GM21717 (cell line): Measurements from ENCODE around the gene KCND3.
"Not testable (repeated sequence)": the region's sequence is repeated elsewhere in the genome, so short reads cannot be mapped to it uniquely, and the experiment has no call there.

Experiments used
- ATAC-seq: cut with Tn5 transposase; IDR thresholded peaks from one replicate; pipeline ENCODE4 v1.9.1; 2021; ENCODE audit warnings: mild to moderate bottlenecking, moderate library complexity; ENCODE audit not compliant: unreplicated experiment

The KCND3 gene

DNA sequence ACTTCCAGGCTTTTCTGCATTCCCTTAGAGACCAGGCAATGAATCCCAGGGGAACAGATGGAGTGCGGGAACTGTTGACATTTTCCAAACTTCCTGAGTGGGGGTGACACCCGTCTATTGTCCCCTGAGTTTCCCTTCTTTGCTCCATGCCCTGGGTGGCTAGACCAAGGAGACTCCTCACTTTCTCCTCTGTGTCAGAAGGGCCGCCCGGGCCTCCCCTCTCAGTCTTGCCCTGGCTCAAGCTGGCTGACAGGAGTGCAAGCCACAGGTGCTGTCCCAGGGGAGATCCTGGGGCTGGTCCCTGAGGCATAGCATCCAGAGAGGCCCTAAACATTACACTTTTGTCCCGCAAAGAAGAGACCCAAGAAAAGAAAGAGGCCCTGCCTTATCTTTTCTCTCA, 170.9 kb downstream of the KCND3 start:
- ATAC-seq, result no peak

DNA sequence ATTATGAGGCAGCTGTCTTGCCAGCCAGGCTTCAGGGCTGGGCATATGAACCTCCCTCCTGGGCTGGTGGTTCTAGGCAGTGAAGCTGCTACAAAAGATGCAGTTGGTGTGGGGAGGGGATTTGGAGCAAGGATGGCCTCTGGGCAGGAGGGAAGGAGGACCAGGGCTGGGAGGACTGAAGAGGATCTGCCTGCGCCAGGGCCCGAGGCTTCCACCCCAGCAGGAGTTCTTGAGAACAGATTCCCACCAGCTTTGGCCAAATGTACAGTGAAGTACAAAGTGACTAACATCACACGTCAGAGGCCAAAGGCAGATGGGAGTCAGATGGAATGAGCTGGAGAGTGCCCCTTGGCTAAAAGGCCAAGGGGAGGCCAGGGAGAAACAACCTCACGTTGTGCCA, 171.4 kb downstream of the KCND3 start:
- no peak for ATAC-seq

DNA sequence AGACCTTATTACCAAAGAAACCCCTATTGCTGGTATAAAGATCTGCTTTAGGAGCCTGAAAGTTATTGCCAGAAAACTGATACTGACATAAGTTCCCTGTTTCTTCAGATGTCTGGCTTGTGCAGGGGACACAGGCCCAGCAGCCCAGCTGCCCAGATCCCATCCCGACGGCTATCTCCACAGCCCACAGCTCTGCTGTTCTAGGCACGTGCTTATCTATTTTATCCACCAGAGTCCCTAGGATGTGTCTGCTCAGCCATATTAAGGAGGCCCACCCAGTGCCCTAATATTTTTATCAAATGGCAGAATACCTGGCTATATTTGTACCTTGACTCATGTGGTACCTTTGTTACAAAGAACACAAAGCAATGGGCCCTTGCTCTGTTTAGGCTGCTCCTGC, 174.8 kb downstream of the KCND3 start:
- ATAC-seq, result no peak

DNA sequence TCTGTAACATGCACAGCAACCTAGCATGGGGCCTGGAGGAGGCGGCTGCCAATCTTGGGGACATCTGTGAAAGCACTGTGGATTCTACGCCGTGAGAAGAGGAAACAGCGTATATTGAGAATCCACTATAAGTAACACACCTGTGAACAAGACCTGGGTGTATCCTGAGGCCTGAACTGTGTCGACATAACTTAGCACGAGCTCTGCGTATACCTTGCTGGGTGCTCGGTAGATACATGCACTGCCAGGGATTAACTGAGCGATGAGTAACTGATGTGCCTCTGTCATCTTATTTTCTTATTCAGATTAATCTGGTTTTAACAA, 175.2 kb downstream of the KCND3 start:
- ATAC-seq, result no peak

DNA sequence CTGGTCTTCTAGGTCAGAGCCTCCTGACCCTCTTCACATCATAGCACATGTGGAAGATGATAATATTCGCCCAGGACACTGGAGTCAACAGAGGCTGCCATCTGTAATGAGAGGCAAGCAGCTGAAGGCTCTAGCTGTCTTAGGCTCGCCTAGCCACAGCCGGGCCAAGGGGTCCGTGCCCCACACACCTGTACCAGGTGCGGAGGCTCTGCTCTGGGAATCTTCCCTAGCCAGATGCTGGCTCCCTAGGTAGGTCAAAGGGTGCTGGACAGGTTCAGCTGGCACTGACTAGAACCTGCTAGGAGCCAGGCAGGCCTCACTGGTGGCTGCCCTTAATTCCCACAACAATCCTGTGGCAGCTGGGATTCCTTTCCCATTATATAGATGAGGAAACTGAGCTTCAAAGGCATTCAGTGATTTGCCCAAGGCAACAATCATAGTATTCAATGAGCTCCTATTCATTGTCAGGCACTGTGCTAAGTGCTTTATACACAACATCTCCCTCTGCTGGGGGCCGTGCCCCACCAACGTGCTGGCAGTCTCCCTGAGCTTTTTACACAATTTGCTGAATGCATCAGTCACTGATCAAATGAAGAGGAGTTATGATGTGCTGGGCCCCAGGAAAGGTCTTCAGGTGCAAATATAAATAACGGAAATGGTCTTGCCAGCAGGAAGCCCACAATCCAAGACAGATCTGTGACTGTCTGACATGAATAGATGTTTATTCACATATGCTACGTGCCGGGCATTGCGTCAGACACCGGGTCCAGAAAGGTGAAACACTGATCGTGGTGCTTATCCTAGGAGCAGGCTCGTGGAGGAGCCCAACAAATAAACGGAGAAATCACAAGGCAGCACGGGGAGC, 175.8 kb downstream of the KCND3 start:
- ATAC-seq, result no peak

DNA sequence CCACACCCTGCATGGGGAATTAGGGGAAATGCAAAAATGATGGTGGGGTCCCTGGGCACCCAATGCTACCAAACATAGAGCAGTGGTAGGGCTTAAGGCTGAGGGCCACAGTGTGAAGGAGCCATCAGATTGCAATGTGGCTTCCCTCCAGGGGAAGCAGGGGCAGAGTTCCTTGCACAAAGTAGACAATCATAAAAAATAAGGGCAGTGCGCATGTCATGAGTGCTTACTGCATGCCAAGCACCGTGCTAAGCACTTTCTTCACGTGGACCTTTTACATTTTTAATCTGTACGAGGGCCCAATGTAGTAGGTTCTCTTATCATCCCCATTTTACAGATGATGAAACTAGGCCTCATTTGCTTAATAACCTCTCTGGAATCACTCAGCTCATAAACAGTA, 177.2 kb downstream of the KCND3 start:
- no peak for ATAC-seq

DNA sequence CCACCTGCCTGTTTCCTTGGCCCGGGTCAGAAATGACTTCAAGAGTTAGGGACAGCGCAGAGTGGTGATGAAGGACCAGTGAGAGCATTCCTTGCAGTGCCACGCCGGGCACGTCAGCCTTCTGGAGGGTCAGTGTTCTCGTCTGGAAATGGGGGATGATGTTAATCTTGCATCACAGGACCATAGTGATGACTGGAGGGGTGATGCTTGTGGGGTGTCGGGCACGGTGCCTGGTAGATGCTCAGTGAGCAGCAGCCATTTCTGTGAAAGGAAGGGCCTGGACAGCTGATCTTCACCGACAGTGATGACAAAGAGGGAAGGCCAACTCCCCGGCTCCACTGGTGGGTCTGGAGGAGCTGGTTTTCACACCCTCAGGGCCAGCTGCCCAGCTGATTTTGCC, 177.6 kb downstream of the KCND3 start:
- no peak for ATAC-seq

DNA sequence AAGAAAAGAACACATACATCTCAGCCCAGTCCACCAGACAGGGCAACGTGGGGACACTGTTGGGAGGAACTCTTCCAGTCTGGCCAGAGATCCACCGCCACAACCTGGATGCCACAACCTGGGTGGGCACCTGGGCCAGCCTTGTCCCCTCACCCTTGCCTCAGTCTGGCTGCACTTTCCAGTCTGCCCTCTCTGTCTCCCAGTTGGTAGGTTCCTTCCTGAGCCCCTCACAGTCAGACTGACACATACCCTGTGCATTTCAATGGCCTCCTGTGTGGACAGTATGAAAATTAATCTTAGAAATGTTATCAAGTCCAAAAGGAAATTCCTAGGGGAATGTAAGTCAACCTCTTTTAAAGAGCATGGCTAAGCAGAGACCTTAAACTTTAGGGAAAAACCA, 184.2 kb downstream of the KCND3 start:
- no peak for ATAC-seq

DNA sequence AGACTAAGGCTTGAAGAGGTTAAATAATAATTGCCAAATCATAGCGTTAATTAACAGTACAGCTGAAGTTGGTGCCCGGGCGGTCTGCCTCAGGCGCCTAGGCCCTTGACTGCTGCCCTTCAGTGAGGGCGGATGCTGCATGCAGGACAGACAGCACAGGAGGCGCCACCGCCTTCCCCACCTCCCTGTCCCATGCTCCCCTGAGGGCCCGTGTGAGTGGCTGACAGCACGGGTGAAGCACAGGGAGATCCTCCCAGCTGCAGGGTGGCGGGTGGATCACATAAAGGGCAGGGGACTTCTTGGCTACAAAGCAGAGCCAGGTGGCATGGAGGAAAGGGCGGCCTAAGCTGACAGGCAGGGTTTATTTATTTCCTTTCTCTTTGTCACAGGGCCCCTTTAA, 184.7 kb downstream of the KCND3 start:
- no peak for ATAC-seq

DNA sequence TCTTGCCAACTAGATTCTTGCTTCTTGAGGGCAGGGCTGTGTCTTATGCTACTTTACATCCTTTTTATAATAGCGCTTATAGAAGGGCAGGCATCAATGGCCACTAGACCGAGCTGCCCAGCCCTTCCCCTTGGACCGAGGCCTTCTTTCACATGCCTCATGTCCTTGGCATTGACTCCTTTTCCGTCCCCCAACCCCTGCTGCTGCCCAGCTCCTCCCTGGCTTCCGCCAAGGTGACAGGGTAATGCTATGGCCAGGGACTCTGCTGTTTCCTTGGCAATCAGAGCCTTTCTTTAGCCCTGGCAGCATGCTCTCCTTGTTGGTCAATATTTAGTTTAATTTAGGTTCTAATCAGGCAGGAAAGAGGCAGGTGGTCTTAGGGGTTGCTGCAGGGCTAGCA, 185.5 kb downstream of the KCND3 start:
- no peak for ATAC-seq

DNA sequence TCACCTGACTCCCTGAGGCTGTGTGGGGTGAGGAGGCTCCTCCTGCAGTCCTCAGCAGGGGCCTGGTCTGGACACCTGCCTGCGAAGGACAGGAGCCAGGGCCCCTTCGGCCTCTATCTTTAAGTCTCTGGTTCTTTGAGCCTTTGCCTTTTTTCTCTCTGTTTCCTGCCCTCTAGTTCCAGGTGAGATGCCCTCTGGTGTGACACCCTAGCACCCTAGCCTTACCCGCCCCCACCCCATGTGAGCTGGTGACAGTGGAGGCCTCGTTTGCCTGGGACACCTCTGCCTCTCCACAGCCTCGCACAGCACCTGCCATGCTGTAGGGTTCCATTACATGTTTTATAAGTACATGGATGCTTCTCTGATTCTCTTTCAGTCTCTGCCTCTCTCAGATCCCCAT, 186.5 kb downstream of the KCND3 start:
- ATAC-seq, result no peak

DNA sequence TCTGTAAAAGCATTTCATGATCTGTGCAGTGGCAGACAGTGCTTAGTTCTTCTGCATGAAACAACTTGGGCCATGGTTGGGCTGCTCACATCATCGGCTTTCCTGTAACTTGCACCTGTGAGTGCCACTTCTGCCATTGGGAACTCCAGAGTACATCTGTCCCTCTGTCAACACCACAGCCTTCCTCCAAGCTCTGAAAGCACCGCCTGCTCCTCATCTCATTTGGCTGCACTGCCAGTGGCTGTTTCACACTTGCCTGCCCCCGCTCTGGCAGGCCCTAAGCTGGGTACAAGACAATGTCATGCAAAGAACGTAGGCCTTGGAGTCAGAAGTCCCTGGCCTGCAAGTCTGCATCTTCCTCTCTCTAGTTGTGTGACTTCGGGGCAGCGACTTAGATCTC, 187.4 kb downstream of the KCND3 start:
- ATAC-seq, result no peak

DNA sequence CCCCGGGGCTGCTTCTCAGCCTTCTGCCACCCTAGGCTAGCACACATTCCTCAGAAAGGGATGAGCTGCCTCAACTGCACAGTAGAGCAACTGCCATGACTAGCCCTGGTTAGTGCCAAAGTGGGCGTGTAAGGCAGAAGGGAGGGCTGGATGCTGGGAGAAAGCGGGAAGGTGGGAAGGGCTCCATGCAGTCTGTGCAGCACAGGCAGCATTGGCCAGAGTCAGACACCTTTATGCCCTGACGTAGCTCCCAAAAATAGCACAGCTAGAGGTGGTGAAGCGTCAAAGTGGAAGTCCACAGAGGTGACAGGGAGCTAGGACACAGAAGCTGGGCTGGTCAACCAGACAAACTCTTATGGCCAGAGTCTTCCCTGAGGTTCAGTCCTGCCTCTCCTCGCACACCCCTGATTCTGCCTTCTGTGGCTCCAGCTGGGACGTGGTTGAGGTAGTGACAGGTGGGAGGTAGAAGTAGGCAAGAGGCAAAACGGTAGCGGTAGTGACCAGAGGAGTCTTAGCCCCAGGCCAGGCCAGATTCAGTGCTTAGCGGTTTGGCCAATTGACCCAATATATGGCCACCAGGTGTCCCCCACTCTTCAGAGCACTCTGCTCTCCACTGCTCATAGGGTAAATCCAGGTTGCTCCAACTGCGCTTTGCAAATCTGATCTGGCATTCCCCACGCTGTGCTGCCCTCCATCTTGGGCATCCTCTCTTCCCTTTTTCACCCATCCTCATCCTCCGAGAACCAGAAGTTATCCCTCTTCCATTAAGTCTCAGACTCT, 188.2 kb downstream of the KCND3 start:
- no peak for ATAC-seq

DNA sequence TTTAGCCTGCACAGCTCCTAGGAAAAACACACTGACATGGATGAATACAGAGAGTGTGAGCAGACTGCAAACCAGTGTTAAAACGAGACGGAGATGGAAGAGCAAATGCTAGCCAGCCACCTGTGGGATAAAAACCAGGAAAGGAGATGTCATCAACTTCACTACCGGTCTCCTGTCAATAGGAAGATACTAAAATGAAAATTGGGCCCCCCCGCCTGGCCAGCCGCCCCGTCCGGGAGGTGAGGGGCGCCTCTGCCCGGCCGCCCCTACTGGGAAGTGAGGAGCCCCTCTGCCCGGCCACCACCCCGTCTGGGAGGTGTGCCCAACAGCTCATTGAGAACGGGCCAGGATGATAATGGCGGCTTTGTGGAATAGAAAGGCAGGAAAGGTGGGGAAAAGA, 189.7 kb downstream of the KCND3 start:
- ATAC-seq, result not testable (repeated sequence)

DNA sequence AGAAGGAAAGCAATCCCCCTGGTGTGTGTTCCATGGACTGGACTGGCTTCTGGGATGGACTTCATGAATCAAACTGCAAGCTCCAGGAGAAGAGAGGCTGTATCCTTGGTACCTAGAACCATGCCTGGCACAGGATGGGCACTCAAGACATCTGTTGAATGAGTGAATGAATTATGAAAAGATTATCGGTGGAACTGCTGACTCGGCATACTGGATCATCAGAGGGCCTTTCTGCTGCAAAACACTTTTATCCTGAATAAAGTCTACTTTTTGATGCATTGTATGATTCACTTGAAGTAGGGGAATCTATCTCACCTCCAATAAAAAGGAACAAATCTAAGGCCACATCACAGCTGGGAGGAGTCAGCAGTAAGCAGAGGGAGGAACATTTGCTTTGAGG, 190.9 kb downstream of the KCND3 start:
- ATAC-seq, result no peak

DNA sequence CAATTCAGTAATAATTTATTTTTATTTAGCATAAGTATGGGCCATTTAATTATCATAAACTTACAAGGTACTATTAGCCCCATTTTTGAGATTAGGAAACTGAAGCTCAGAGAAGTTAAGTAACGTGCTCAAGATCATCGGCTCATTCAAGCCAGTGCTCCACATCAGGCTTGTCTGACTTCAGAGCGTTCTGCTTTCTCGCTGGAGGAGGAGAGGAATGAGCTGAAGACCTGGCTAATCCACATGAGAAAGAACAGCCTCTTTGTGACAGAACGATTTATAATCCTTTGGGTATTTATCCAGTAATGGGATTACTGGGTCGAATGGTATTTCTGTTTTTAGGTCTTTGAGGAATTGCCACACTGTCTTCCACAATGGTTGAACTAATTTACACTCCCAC, 194.1 kb downstream of the KCND3 start:
- no peak for ATAC-seq

DNA sequence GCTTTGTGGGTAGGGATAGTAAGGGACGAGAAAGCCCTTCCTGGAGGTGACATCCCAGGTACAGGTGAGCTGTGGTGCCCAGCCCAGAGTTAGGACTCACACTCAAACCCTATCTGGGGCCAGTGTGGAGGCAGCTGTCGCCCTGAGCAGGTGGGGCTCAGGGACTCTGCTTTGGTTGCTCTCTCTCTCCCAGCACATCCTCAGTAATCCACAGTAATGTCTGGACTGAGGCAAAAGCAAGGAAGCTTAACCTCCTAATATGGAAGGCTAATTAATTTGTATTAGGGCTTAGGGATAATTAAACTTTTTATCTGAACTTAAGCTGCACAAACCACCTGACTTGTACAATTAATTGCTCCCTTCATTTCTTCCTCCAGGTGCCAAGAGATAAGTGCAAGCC, 195.5 kb downstream of the KCND3 start:
- no peak for ATAC-seq

DNA sequence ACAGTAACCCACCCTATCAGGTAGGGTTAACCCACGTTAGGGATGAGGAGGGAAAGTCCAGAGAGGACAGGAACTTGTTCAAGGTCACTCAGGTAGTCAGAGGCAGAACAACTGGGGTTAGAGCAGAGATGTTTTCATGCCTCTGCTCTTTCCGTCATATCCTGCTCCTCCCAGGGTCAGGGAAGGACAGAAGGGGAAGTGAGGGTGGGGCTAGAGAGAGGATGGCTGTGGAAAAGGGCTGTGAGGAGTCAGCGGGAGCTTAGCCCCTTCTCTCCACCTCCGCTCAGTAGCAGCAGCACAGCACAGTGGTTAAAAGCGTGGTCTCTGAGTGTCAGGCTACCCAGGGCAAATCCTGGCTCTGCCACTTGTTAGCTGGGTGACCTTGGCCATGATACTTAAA, 197.2 kb downstream of the KCND3 start:
- no peak for ATAC-seq

DNA sequence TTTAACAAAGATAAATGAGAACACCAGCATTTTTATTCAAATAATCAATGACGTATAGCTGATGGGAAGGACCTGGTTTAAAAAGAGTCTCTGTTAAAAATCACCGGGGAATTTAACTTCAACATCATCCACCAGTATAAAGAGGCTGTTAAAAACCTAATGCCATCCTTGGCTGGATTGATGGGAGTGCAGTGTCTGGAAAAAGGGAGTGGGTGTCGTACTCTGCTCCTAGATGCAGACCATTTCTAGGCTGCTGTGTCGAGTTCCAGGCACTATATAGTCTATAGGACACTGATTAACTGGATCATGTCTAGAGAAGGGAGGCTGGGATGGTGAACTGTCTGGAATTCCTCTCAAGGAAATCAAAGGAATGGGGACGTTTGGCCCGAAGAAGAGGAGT, 197.7 kb downstream of the KCND3 start:
- ATAC-seq, result no peak

DNA sequence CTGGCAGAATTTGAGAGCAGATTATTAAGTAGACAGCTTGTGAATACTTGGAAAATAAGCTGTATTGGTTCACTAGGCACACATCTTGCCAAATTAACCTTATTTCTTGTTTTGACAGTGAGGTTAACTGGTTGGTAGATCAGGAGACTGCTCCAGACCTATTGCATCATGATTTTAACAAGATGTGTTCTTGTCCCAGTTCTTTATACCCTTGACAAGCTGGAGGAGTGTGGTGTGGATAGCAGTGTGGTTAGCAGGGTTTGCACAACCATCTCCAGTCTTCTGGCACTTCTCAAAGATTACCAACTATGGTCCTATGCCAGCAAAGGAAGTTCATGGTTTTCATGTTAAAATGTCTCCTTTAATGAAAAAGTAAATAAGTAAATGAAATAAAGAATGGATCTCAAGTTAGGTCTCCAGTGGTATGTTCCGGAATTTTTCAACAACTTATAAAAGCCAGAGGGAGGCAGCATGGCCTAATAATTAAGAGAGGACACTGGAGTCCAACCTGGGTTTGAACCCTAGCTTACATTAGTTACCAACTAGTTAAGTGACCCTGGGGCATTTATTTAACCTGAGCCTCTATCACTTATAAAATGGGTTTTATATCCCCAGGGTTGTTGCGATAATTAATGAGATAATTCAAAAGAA, 199.7 kb downstream of the KCND3 start:
- ATAC-seq, result no peak

DNA sequence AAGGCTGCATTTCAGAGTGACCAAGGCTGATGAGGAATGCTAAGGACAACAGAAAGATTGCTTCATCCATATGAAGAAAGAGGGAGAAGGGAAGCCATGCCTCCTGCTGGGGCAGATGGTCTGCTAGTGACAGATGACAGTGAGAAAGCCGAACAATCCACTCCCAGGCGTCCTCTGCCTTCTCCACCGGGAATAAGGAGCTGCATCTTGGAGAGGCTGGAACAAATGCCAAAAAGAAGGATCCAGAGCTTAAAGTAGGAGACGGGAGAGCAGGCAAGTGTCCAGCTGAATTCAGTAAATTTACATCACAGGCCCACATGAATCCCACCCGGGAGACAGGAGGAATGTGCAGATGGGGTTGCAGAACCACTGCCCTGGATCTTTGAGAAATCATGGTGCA, 200.3 kb downstream of the KCND3 start:
- ATAC-seq, result no peak

DNA sequence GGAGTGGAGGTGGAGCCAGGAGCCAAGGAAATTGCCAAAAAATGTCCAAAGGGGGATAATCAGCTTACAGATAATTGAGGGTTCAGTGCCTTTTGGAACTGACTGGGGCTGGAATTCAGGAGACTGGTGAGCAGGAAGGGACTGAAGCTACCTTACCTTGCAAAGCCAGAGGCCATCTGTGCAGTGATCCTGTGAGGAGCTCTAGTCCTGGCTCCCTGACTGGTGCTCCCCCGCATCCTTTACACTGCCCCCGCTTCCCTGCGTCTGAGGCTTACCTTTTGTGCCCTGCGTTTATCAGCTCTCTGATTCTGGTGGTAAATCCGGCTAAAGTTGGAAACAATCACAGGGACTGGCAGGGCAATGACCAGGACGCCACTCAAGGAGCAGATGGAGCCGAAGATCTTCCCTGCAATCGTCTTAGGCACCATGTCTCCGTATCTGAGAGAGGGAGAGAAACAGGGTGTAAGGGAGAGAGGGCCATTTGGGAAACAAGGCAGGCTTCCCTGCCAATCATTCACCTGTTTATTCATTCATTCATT, 202.7 kb downstream of the KCND3 start:
- ATAC-seq, result no peak
